ENCODE results near the gene TBC1D22A. TPM values are rescaled to one million over a fixed set of nuclear protein-coding genes. Genes with fewer than 3 reads are reported as not detected.

The TBC1D22A gene
- total and polyA plus RNA-seq, 9 of the 15 experiments (the other 6 are each of a cell fraction or from before 2014, with no cell fraction given), result 0.20 to 11.5 (median 5.2) TPM

- TF ChIP-seq FOXM1 (IDR thresholded peaks at IDR 0.05; ENCODE audit: low read depth), result no peak
- no peak for TF ChIP-seq FOXM1 (CRISPR knock-in tag; IDR thresholded peaks at IDR 0.05; ENCODE audit: low read depth)
Measured at GRCh38 chr22:46969491-46969890, 207.0 kb downstream of the TBC1D22A start (continued).

GRCh38 chr22:46969961-46970360 lies 207.5 kb downstream of the TBC1D22A start:
- no peaks in the 10 kb centered on the region for H3K27me3 ChIP-seq (ENCODE audit: control insufficient read depth in 2 of 2, insufficient read depth in 2 of 2, low read length in 2 of 2)
- no peak overlapping the region for H2AFZ ChIP-seq (ENCODE audit: low read depth, low read length)
- TF ChIP-seq PKNOX1 (IDR thresholded peaks at IDR 0.05) (peak; percentile 76), FOXA1 (IDR thresholded peaks at IDR 0.05; ENCODE audit: borderline replicate concordance) (no peak)
- in situ Hi-C loops (cut with MboI), result no loop called here
- no TSS peak for BruUV-seq (replicated peaks)
- no peak overlapping the region for H3K27ac ChIP-seq (ENCODE audit: extremely low read depth, low read depth, low read length)
- H3K9me1 ChIP-seq (ENCODE audit: control insufficient read depth, insufficient read depth, low read length), result no peaks in the 10 kb centered on the region
- H3K9me3 ChIP-seq (replicated peaks; ENCODE audit: control insufficient read depth, insufficient read depth, low read depth, low read length), result no peaks in the 10 kb centered on the region
- intact Hi-C loops (cut with micrococcal nuclease), result no loop called here
- H3K4me3 ChIP-seq, result no peak overlapping the region
- no peak for FAIRE-seq
- DNase-seq (ENCODE audit: extremely low read depth in 1 of 4, low spot score in 3 of 4), result peak in 1 of 4 experiments; percentile 14
- ChIA-PET POLR2A (no interaction called here), CTCF (ENCODE audit: low intra/inter-chr PET ratio) (no interaction called here)
- 67% methylated on average over 2 of the region's 6 CpGs for WGBS (ENCODE audit: insufficient coverage, low coverage, missing lambda C conversion rate)
- peaks cover 2 to 23% of the 10 kb centered on the region in 2 experiments; a peak in 4 of 5 replicates for H3K4me1 ChIP-seq (replicated peaks in 1 of 2; ENCODE audit: control insufficient read depth in 2 of 2, insufficient read depth in 2 of 2, low read length in 2 of 2)
- no peaks in the 10 kb centered on the region for H3K79me2 ChIP-seq (ENCODE audit: control insufficient read depth, insufficient read depth, low read length)
- H4K20me1 ChIP-seq (replicated peaks; ENCODE audit: control insufficient read depth, insufficient read depth, low read length), result 0 out of 2 replicates have a peak, but pooled peaks cover 6% of the 10 kb centered on the region
- H3K36me3 ChIP-seq (ENCODE audit: control insufficient read depth, insufficient read depth, low read length), result no peaks in the 10 kb centered on the region
- no peak overlapping the region for H3K4me2 ChIP-seq (ENCODE audit: insufficient read depth, low read length)
- no peak overlapping the region for H3K9ac ChIP-seq (ENCODE audit: insufficient read depth in 1 of 2, low read depth in 2 of 2, low read length in 2 of 2)
- ATAC-seq, result no peak

Data from K562 (cell line).